GM12891 (cell line): ENCODE results near the gene ADGRA3.

ENCODE experiments used
- POLR2A ChIP-seq: IDR thresholded peaks from 2 replicates; pipeline ENCODE4 v1.6.1; 2011; ENCODE audit warnings: low read depth, low read length, control low read depth
- POLR2AphosphoS5 ChIP-seq: IDR thresholded peaks from 2 replicates; pipeline ENCODE4 v1.6.1; 2011; ENCODE audit warnings: low read depth, low read length, control low read depth
- POU2F2 ChIP-seq: IDR thresholded peaks from 2 replicates; pipeline ENCODE4 v1.6.1; 2011; ENCODE audit warnings: low read depth, mild to moderate bottlenecking, control low read depth, low read length, moderate library complexity
- SPI1 ChIP-seq: IDR thresholded peaks from 2 replicates; pipeline ENCODE4 v1.6.1; 2011; ENCODE audit warnings: low read depth, low read length, control low read depth
- TAF1 ChIP-seq: IDR thresholded peaks from 2 replicates; pipeline ENCODE4 v1.6.1; 2011; ENCODE audit warnings: low read depth, low read length, control low read depth

DNA sequence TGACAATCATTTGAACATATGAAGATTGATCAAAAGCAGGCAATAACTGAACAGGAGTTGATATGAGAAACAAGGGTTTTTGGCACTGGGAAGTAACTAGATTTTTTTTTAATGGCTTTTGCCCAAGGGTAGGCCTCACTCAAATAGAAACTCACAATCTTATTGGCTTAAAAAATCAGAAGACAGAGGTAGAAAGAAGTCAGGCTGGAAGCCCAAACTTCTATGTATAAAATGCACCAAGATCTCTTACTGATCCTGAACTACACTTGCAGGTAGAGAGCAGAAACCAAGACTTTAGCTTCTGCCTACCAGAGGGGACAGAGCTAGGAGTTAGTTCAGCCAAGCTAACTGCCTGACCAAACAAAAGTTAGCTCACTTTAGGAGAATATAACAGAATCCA is 74.9 kb downstream of the ADGRA3 start:
- TF ChIP-seq POLR2A (no peak), POU2F2 (no peak), POLR2AphosphoS5 (no peak), SPI1 (no peak), TAF1 (no peak)
